OCI-M2 (cell line): ENCODE results near the gene MAPK12.
"Not testable (repeated sequence)": the region's sequence is repeated elsewhere in the genome, so short reads cannot be mapped to it uniquely, and the experiment has no call there.

Source experiments
- DNase-seq: peaks from one replicate; lab custom pipeline; 2025; ENCODE audit not compliant: unreplicated experiment; lab: John Stamatoyannopoulos, UW

MAPK12 gene

GRCh38 chr22:50282361-50283155, 21.1 kb upstream of the MAPK12 start:
- no peak for DNase-seq

- DNase-seq, result no peak
These were observed 20.5 kb upstream of the MAPK12 start for GRCh38 chr22:50281957-50282356.

GRCh38 chr22:50281384-50281760, 19.9 kb upstream of the MAPK12 start:
- no peak for DNase-seq

GRCh38 chr22:50280708-50281383, 19.4 kb upstream of the MAPK12 start:
- DNase-seq, result no peak

GRCh38 chr22:50280022-50280707, 18.7 kb upstream of the MAPK12 start:
- no peak for DNase-seq

- DNase-seq, result no peak
These were observed 17.6 kb upstream of the MAPK12 start for GRCh38 chr22:50278956-50279619.

- no peak for DNase-seq
These were observed 17.0 kb upstream of the MAPK12 start for GRCh38 chr22:50278461-50278860.

GRCh38 chr22:50277761-50278160, 16.3 kb upstream of the MAPK12 start:
- DNase-seq, result no peak

GRCh38 chr22:50276143-50276542, 14.7 kb upstream of the MAPK12 start:
- DNase-seq, result no peak

GRCh38 chr22:50275181-50276055, 13.9 kb upstream of the MAPK12 start:
- no peak for DNase-seq

- no peak for DNase-seq
These were observed 13.3 kb upstream of the MAPK12 start for GRCh38 chr22:50274771-50275170.

- DNase-seq, result no peak
These were observed 12.8 kb upstream of the MAPK12 start for GRCh38 chr22:50274311-50274710.

GRCh38 chr22:50273781-50274180, 12.3 kb upstream of the MAPK12 start:
- not testable (repeated sequence) for DNase-seq

GRCh38 chr22:50273352-50273751, 11.9 kb upstream of the MAPK12 start:
- DNase-seq, result not testable (repeated sequence)

GRCh38 chr22:50272044-50272802, 10.7 kb upstream of the MAPK12 start:
- no peak for DNase-seq

GRCh38 chr22:50271519-50271970, 10.1 kb upstream of the MAPK12 start:
- DNase-seq, result no peak

GRCh38 chr22:50270666-50271394, 9.3 kb upstream of the MAPK12 start:
- DNase-seq, result no peak

GRCh38 chr22:50269970-50270665, 8.6 kb upstream of the MAPK12 start, which contains the start of gene MAPK11:
TSS of gene MAPK11 (minus strand) at chr22:50270380. CDS start at chr22:50270292, 88 bp downstream.
- no peak for DNase-seq
